ENCODE data around the gene OSM.
"Not testable (repeated sequence)": the region's sequence is repeated elsewhere in the genome, so short reads cannot be mapped to it uniquely, and the experiment has no call there.

The OSM gene

DNA sequence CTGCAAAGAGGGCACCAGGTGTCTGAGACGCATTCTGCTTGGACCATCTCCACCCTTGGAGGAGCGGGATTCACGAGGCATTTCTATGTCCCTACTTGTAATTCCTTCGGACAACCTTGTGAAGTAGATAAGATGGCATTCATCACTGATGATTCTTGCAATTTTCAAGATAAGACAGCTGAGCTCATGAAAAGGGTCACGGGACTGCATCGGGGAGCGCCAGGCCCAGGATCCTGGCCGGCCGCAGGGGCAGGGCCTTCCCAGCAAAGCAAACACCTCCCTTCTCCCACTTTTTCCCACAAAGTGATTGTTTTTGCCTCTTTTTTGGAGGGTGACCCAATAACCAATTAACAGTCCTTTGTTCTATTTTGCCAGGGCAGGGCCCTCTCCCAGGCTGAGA is 28.5 kb downstream of the OSM start:
- no peak for DNase-seq
- in situ Hi-C loops (cut with MboI; ENCODE audit: low pct_unique_long_range_greater_than_20kb, low sequenced_read_pairs), result no loop called here

DNA sequence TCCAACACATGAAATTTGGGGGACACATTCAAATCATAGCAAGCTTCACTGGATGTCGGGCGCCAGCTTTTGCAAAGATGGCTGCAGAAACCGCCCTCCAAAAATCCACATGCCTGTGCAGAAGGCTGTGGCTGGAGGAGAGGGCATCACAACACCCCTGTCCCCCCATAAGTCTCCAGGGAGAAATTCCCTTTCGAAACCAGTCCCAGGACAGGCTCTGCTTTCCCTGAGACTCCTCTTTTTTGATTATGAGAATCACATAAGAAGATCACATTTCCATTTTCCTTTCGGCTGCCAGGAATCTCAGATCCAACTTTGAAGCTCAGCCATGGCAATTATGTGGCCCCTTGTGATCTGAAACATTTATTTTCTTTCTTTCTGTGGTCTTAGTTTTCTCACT is 29.8 kb downstream of the OSM start:
- DNase-seq, result no peak
- in situ Hi-C loops (cut with MboI; ENCODE audit: low pct_unique_long_range_greater_than_20kb, low sequenced_read_pairs), result no loop called here

DNA sequence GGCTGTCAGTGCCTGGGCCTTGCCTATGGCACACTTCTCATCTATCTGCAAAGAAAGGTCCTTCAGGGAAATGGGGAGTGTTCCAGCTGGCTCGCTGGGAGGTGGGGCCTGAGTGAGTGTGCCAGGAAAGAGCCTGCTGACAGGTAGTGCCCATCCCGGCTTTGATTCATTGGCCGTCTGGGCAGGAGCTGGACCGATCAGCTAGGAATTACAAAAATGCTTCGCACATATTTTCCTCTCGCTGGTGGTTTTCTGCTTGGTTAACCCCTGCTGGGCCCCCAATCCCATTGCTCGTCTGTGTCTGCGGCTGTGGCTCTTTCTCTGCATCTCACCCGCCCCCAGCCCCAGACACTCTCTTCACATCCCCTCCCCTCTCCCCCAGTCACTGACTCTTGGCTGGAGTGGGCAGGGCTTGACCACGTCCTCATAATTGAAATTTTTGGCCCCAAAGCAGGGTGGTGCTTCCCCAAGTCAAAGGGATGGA is 30.9 kb downstream of the OSM start:
- in situ Hi-C loops (cut with MboI; ENCODE audit: low pct_unique_long_range_greater_than_20kb, low sequenced_read_pairs), result no loop called here
- no peak for DNase-seq

- in situ Hi-C loops (cut with MboI; ENCODE audit: low pct_unique_long_range_greater_than_20kb, low sequenced_read_pairs), result no loop called here
- no peak for DNase-seq
Measured at GRCh38 chr22:30234786-30235470, 31.7 kb downstream of the OSM start.

- in situ Hi-C loops (cut with MboI; ENCODE audit: low pct_unique_long_range_greater_than_20kb, low sequenced_read_pairs), result not testable (repeated sequence)
Measured at GRCh38 chr22:30234325-30234724, 32.3 kb downstream of the OSM start.

GRCh38 chr22:30233582-30233981 is 33.1 kb downstream of the OSM start:
- DNase-seq, result no peak
- in situ Hi-C loops (cut with MboI; ENCODE audit: low pct_unique_long_range_greater_than_20kb, low sequenced_read_pairs), result no loop called here

More at GRCh38 chr22:30234325-30234724, 32.3 kb downstream of the OSM start:
- not testable (repeated sequence) for DNase-seq

GRCh38 chr22:30232716-30233218 is 33.9 kb downstream of the OSM start:
- no peak for DNase-seq
- in situ Hi-C loops (cut with MboI; ENCODE audit: low pct_unique_long_range_greater_than_20kb, low sequenced_read_pairs), result no loop called here

- DNase-seq, result no peak
- in situ Hi-C loops (cut with MboI; ENCODE audit: low pct_unique_long_range_greater_than_20kb, low sequenced_read_pairs), result no loop called here
Measured at GRCh38 chr22:30230787-30231461, 35.7 kb downstream of the OSM start.

DNA sequence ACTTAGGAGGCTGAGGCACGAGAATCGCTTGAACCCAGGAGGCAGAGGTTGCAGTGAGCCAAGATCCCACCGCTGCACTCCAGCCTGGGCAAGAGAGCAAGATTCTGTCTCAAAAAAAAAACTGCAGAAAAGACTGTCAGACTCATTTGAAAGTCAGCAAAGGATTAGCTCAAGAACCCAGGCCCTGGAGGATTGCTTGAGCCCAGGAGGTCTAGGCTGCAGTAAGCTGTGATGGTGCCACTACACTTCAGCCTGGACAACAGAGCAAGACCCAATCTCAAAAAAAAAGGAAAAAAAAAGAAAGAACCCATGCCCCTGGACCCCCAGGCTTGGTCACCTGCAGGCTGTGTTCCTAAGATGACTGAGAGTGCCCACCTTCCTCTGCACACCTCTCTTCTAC is 36.3 kb downstream of the OSM start:
- in situ Hi-C loops (cut with MboI; ENCODE audit: low pct_unique_long_range_greater_than_20kb, low sequenced_read_pairs), result no loop called here

DNA sequence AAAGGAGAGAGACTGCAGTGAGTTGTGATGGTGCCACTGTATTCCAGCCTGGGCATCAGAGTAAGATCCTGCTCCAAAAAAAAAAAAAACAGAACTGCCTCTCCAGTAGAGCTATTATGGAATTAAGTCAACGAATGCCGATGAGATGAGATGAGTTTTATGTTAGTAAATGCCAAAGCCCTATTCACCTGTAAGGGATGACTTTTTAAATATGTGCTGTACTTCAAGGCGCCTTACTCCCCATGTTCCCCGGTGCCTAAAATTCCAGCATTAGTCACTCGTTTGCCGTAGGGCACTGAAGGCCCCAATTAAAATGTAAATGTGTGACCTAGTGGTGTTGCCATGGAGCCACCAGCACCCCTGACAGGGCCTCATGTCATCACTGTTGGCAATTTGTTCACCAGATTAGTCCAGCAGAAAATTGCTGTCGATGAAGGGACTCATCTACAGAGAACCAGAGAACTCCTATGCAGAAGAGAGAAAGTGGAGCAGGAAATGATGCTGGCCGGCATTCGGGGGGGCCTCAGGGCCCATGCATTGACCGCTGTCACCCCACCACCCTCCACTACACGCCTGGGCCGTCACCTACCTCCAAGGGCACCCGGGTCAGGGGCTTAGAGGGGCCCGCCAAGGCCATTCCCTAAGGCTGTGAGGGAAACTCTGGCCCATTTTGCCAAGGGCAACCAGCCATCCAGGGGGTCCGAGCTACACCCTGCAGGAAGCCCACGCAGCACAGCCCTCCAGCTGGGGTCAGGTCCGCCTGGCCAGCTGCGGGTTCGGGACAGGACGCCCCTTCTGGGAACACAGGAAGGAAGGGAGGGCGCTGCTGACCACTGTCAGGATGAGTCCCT is 37.9 kb downstream of the OSM start:
- in situ Hi-C loops (cut with MboI; ENCODE audit: low pct_unique_long_range_greater_than_20kb, low sequenced_read_pairs), result no loop called here
- DNase-seq, result no peak

More for the DNA sequence above, 36.3 kb downstream of the OSM start:
- DNase-seq, result no peak

DNA sequence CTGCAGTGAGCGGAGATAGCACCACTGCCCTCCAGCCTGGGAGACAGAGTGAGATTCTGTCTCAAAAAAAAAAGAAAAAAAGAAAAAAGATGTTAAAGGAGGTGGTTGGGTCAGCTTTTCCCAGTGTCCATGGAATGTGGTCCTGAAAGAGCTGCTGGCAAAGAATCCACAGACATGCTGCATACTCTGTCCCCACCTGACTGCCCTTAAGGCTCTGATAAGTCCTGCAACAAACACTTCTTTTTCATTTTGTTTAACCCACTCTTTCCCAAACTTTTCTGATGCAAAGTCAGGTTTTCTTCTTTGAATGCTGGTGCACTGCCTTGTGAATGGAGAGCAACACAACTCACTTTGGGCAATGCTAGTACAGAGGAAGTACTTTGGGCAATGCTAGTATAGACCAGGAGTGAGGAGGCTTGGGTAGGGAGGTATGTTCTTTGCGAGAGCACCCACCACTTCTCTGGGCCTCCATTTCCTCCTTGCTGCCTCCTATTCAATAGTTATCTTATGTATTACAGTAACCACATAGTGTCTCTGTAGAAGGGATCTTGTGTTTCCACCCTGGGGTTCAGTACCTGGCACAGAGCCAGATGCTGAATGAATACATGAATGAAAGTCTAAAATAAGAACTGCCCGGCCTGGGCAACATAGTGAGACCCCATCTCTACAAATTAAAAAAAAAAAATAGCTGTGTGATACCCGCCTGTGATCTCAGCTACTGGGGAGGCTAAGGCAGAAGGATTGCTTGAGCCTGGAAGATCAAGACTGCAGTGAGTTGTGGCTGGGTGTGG is 39.0 kb downstream of the OSM start:
- in situ Hi-C loops (cut with MboI; ENCODE audit: low pct_unique_long_range_greater_than_20kb, low sequenced_read_pairs), result no loop called here

GRCh38 chr22:30226192-30226832 is 40.3 kb downstream of the OSM start:
- in situ Hi-C loops (cut with MboI; ENCODE audit: low pct_unique_long_range_greater_than_20kb, low sequenced_read_pairs), result no loop called here
- DNase-seq, result no peak

More for the DNA sequence above, 39.0 kb downstream of the OSM start:
- DNase-seq, result no peak

DNA sequence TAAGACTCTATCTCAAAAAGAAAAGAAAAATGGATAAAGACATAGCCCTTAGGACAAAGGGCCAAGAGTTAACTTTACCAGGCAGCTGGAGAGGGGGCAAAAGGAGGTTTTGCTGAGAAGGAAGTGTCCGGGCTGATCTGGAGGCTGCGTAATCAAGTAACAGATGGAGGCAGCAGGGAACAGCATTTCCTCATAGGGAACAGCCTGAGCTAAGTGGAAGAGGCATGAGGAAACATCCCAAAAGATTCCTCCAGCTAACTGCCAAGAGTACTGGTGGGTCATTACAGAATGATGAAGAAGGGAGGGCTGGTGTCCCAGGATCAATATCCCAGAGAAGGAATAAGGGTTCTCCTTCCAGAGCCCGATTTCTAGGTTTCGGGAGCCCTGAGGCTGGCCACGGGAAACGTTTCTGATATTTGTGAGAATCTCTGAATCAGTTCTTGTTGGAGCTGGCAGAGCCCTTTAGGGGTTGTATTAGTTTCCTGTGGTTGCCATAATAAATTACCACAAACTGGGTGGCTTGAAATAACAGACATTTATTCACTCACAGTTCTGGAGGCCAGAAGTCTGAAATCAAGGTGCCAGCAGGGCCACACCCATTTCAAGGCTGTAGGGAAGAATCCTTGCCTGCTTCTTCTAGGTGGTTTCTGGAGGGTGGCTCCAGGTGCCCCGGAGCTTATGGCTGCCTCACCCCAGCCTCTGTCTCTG is 41.3 kb downstream of the OSM start:
- in situ Hi-C loops (cut with MboI; ENCODE audit: low pct_unique_long_range_greater_than_20kb, low sequenced_read_pairs), result no loop called here

GRCh38 chr22:30224161-30224857 is 42.3 kb downstream of the OSM start:
- in situ Hi-C loops (cut with MboI; ENCODE audit: low pct_unique_long_range_greater_than_20kb, low sequenced_read_pairs), result no loop called here
- no peak for DNase-seq

More for the DNA sequence above, 41.3 kb downstream of the OSM start:
- DNase-seq, result no peak

DNA sequence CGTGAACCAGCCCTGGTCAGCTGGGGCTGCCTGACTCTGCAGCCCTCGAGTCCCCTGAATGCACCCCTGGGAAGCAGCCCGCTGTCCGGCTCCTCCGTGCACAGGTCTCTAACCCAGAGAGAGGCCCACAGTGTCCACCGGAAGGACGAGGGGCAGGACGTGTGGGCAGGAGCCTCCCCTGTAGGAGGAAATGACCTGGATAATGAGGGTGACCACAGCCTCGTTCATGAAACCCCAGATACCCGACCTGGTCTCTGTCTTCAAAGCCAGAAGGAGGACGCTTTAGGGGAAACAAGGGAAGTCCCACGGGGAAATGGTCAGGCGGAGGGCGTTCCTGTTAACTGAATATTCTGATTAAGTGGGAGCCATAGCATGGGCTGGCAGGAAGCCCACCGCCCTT is 43.3 kb downstream of the OSM start:
- no peak for DNase-seq
- in situ Hi-C loops (cut with MboI; ENCODE audit: low pct_unique_long_range_greater_than_20kb, low sequenced_read_pairs), result no loop called here

- in situ Hi-C loops (cut with MboI; ENCODE audit: low pct_unique_long_range_greater_than_20kb, low sequenced_read_pairs), result no loop called here
- no peak for DNase-seq
Measured at GRCh38 chr22:30222321-30222720, 44.3 kb downstream of the OSM start.
